Measurements from ENCODE around the gene FAF1.

FAF1 gene

GRCh38 chr1:50700621-50701020 lies 259.4 kb downstream of the FAF1 start:
- no peak for DNase-seq (ENCODE audit: low read depth)

DNA sequence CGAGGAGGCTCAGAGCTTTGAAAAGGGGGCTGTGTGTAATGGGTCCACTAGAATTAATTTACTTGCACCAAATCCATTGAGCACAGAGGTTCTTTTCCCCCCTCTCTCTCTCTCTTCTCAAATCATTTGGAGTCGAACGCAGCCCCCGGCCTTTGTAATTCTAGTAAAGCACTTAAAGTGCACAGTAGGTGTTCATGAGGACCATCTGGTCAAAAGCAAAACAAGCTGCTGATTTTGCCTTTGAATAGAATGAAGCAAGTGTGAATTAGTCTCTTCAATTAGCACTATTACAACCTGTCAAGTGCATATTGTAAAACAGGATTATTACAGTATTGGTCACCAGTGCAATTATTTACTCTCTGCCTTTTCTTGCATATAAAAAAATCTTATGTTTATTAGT lies 259.9 kb downstream of the FAF1 start:
- no peak for DNase-seq (ENCODE audit: low read depth)

- DNase-seq (ENCODE audit: low read depth) = no peak
Observed at GRCh38 chr1:50699795-50700194, 260.3 kb downstream of the FAF1 start.

DNA sequence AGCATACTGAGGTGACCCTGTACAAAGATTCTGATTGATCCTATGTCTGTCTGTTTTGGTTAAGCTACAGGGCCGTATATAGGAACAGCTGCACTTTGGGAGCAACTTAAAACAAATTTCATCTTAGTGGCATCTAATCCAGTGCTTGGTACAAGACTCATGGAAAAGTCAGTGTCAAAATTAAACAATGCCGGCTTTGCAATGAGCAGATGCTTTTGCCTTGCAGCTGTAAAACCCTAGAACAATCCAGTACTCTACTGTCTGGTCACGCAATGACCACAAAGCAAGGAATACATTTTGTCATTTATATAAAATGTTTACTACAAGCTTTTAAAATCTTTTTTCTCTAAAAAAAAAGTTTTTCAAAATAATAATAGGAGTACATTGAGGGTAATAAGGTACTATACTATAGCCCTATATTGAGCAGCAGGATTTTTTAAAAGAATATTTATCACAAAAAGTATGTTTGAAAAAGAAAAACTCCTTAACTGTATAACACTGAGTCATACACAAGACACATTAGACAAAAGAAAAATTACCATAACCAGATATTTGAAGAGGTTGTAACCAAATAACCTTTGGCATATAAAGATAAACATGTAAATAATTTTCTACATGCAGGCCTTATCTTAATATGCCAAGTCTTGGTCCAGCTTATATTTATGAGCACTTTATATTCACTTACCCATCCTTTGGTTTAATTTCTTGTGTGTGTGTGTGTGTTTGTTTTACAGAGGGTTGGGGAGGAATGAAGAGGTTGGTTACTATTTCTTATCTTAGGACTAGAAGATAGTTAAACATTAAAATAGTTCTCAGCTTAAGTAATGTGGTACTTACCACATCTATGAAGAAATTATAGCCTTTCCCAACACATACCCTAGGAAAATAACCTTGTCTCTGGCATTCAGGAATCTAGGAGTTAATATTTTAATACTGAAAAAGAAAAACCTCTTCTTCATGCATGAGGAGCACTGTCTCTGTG lies 262.3 kb downstream of the FAF1 start:
- no peak for DNase-seq (ENCODE audit: low read depth)

DNA sequence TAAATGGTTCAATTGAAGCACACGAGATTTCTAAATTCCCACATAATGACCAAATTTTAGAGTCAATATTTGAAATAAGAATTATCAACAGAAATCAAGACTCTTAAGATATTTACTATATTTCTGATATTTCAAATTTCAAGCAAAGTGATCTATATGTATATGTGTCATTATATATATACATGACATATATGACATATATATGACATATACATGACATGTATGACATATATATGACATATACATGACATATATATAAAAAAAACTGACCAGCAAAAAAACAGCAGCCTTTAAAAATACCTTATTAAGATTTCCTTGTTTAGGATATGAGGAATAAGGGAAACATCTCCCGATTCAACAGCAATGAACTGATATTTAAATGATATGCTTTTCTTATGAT lies 266.2 kb downstream of the FAF1 start:
- DNase-seq (ENCODE audit: low read depth) = no peak

DNA sequence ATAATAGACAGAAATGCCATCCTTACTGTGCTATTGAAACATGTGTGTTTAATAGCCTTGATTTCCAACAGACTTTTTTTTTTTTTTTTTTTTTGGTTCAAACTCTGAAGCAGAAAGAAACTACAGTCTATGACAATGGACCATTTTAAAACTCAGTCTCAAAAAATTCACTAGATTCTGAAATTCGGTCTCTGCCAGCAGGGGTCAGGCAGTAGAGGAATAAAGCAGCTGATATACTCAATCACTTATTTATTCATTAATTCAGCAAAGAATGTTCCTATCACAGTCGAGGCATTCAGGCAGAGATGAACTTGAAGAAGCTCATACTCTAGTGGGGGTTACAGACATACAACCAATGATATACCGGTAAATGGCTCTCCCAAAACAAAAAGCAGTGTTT lies 275.9 kb downstream of the FAF1 start:
- no peak for DNase-seq (ENCODE audit: low read depth)

GRCh38 chr1:50681931-50682330 lies 278.1 kb downstream of the FAF1 start:
- no peak for DNase-seq (ENCODE audit: low read depth)

GRCh38 chr1:50667710-50668356 lies 292.2 kb downstream of the FAF1 start:
- peak; percentile 30 for DNase-seq (ENCODE audit: low read depth)

DNA sequence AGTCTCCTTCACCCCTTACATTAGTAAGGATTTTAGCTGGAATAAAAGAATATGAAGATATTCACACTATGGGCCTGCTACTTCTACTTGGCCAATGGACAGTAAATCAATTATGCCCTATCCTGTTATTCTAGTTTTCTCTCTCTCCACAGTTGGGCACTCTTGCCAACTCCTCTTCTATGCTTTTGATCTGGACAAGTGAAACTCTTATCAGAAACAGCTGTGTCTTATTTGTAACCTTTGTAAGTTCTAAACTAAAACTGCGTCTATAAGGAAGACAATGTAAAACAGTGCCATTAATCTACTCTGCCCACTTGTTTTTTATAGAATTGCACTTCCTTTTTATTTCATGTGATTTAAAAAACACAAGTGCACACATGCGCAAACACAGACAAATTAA lies 292.8 kb downstream of the FAF1 start:
- DNase-seq (ENCODE audit: low read depth) = no peak

DNA sequence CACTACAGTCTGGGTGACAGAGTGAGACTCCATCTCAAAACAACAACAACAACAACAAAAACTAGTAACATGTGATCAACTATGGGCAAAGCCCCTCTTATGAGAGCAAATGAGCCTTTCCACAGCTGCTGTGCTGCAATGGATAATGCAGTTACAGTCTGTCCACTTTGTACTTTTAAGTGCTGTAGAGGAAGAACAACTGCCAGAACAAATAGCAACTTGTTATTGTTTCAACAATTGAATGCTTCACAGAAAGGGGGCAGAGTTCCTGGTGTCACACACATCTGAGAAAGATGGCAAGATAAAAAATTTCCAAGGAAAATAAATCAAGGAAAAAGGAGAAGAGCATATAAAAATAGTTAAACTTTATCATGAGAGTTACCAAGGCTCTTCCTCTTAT lies 293.2 kb downstream of the FAF1 start:
- no peak for DNase-seq (ENCODE audit: low read depth)

- DNase-seq (ENCODE audit: low read depth) = peak; percentile 52
Observed at GRCh38 chr1:50665413-50665812, 294.7 kb downstream of the FAF1 start.

DNA sequence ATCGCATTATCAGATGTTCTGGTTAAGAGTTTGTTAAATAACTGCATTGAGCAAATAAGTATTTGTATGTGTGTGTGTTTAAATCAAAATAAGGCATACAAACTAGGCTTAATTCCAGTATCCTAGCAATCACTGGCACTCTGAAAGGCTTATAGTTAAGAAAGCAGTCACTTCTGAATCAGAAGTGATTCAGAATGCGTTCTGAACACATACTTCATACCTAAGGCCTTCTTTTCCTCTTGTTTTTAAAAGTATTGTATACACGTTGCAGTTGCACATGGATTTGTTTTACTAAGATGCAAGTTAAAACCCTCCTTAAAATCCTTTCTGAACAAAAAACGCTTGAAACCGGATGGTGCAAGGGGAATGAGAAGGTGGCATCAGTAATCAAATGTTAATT lies 298.4 kb downstream of the FAF1 start:
- peak; percentile 11 for DNase-seq (ENCODE audit: low read depth)

GRCh38 chr1:50659107-50659662 lies 300.9 kb downstream of the FAF1 start:
- no peak for DNase-seq (ENCODE audit: low read depth)

DNA sequence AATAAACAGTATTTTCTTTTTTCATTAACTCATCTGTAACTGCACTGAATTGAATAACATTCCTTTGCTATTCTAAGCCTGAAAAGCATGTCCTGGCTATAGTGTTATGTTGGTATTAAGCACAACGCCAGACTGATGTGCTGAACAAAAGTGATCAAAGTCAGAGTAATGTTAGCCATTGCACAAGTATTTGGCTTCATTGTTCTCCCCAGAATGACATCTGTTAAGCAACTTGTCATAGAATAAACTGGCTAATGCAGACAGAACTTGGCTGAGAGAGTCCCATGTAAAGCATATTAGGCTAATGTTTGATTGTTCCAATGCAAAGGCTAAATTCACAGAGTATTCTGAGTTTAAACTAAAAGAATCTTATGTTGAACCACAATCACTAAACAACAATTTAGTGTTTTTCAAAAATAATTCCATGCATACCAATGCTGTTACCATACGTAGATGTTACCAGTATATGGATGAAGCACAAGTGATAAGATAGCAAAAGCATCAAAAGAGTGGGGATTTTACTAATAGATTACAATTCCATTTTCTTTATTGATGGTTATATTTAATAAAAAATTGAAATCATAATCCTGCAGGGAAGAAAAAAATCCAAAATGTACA lies 301.5 kb downstream of the FAF1 start:
- DNase-seq (ENCODE audit: low read depth) = peak; percentile 49

- no peak for DNase-seq (ENCODE audit: low read depth)
Observed at GRCh38 chr1:50656931-50657330, 303.1 kb downstream of the FAF1 start.

DNA sequence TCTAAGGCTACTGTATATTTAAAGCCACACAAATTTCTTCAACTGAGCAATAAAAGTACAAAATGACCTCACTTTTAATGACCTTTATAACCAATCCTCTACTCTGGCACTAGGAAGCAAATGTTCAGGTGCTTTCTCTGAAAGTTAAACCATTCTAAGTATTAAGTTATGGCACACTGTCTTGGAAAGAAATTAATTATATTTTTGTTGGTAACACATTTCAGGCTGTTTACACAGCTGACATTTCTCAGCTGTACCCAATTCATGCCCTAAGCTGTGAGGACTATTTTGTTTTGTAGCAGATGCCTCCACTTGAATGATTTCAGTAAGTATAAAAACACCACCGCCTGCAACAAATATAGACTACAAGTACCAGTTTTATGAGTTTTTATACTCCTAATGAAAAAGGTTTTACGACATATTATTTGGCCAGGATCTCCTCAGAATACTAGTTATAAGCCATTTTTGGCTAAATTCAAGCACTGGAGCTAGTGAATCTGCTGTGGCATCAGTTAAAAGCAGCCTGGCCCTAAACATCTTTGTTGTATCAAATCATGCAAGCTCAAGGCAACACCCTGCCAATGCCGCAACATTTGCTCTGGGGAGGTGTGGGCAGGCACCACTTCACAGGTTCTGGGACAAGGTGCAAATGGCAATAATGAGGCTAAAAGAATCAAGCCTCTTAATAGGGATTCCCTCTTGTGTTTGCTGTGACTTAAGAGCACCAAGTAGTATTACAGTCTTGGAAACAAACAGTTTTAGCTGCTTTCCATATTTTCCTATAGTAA lies 308.4 kb downstream of the FAF1 start:
- DNase-seq (ENCODE audit: low read depth) = no peak

GRCh38 chr1:50646526-50646925 lies 313.5 kb downstream of the FAF1 start:
- no peak for DNase-seq (ENCODE audit: low read depth)

DNA sequence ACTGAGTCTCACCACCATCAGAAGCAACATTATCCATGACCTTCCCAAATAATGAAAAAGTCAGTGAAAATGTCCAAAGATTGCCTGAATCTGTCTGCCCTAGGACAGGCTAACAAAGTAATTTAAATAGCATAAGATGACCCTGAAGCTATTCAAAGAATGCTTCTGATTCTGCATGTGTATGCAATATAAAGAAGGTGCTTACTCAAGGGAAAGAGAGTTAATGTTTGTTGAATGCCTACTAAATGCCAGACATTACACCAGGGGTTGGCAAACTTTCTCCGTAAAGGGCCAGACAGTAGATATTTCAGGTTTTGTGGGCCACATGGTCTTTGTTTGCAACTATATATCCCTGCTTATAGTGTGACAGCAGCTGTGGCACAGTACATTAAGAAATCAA lies 314.9 kb downstream of the FAF1 start:
- peak; percentile 6 for DNase-seq (ENCODE audit: low read depth)

DNA sequence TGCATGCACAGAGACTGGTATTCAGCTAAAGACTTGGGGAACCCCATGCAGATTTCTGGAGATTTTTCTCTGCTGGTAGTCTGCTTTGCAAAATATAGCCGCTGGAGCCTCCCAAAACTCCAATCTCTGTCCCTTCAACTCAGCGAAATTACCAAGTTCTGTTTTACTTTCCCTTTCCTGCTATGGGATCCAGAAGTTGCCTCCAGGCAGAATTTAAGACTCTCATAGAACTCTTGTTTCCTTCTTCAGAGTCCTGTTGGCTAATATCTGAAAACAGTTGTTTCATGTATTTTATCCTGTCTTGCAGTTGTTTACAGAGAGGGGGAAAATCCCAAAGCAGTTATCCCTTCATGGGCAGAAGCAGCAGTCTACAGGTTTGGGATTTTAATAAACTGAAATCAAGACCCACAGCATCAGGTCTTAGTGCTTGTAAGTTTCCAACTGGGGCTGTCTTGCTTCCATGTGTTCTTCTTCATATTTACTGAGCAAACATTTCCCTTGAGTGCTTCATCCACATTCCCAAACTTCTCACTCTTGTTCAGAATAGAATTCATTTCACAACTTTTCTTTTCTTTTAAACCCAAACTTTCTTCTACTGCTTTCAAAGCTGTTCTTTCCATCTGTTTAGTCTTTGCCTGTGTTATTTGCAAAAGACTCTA lies 315.5 kb downstream of the FAF1 start:
- DNase-seq (ENCODE audit: low read depth) = peak; percentile 51

GRCh38 chr1:50637460-50637859 lies 322.6 kb downstream of the FAF1 start:
- DNase-seq (ENCODE audit: low read depth) = no peak

GRCh38 chr1:50634251-50634650 lies 325.8 kb downstream of the FAF1 start:
- DNase-seq (ENCODE audit: low read depth) = no peak

All from EH (cell line).